Activated CD4-positive, alpha-beta T cell treated with anti-CD3 and anti-CD28 coated beads for 1 hour (primary cell): ENCODE results near the gene NHERF1.

Source experiments
- DNase-seq: peaks from one replicate; pipeline ENCODE4 v3.0.0-alpha.2; 2020

The NHERF1 gene

DNA sequence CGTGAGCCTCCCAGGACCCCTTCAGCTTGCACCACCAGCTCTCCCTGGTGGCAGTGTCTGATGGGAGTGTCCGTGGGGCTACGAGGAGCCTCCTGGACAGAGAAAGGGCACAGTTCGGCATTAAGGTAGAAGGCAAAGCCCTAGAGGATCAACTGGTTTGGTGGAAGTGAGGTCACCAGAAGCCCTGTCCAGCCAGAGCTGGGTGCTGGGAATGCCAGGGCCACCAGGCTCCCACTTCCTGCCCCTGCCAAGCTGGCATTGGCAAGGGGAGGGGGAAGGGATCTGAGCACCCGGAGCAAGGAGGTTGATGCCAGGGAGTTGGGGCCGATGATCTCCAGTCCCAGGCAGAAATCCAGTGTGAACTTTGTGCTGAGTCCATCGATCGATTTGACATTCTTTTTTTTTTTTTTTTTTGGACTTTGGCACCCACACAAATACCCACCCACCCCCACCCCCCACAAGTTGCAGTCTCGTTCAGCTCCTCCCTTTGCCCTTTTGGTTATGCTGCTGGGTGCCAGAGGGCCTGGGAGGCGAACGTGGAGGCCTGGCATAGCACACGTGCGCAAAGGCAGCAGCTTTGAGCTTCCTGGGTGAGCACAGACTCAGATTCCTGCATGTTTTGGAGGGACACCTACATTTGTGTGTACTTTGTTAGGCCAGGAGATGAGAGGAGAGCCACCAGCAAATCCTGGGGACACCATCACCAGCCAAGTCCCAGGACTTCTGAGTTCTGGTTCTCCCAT lies 2.1 kb downstream of the NHERF1 start:
- no peak for DNase-seq

DNA sequence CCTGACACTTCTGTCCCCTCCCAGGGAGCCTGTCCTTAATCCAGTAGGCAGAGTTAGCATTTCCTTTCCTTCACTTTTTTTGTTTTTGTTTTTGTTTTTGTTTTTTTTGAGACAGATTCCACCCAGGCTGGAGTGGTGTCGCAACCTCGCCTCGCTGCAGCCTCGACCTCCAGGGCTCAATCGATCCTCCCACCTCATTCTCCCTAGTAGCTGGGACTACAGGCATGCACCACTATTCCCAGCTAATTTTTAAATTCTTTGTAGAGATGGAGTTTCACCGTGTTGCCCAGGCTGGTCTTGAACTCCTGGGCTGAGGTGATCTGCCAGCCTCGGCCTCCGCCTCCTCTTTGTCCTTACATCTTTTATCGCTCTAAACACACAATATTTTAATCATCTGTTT lies 4.0 kb downstream of the NHERF1 start:
- DNase-seq: no peak

DNA sequence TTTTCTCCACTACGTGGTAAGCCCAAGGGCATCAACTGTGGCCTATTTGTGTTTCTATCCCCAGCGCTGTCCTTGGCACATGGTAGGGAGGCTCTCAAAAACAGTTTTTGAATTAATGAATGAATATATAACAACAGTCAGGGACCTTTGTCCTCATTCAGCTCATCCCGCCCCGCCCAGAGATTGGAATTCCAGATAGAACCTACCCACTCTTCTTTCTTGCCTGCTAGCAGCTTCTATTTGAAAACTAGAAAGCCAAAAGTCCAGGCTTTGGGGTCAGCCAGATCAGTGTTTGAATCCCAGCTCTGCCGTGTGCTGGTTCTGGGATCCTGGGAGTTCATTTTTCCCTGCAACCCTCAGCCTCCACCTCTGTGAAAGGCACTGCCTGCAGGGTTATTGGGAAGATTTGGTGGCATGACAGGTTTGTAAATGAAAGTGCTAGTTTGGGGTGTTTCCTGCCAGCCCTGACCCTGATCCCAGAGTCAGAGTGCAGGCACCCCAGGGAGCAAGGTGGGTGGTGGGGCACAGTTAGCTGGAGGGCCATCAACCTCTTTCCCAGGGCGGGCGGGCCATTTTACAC lies 4.5 kb downstream of the NHERF1 start:
- DNase-seq: no peak

DNA sequence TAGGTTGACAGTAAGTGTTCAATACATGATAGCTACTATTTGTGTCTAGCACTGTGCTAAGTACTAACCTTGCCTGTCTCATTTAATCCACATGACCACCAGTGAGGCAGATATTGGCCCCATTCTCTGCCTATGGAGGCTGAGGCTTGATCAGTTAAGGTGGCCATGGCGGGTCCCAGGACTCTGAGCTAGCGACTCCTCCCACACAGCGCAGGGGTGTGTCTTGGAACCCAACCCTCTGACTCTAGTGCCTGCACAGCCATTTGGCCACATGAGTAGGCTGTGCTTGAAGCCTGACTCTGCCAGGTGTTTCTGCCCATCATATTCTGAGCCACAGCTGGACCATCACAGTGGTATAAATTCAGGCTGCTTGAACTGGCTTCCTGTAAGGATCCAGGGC lies 6.4 kb downstream of the NHERF1 start:
- no peak for DNase-seq

DNA sequence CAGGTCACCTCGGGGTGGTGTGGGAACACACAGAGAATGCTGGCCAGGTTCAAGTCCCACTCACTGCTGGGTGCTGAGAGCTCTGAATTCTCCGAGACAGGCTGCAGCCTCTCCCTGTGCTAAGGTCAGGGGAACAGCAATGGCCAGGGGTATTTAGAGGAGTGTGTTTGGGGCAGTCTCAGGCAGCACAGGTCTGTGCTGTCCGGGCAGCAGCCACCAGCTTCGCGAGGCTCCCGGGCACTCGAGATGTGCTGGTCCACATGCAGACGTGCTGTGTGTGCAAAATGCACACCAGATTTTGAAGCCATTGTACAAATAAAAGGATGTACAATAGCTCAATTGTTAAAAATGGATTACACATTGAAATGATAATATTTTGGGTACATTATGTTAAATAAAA lies 7.1 kb downstream of the NHERF1 start:
- no peak for DNase-seq

DNA sequence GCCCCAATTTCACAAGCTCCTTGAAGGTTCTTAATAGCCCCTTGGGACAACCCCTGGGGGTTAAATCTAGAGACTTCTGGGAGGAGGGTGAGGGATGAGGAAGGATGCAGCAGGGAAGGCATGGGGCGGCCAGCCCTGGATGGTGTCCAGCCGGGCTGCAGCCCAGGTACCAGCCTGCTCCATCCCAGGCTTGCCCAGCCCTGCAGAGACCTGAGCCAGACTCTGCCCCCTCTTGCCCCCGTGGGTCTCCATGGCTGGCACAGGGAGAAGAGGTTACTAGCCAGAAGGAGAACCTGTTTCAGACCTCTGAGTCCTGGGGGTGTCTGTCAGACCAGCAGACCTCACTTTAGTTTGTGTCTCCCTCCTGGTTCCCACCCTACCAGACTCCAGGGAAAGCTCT lies 8.5 kb downstream of the NHERF1 start:
- no peak for DNase-seq

DNA sequence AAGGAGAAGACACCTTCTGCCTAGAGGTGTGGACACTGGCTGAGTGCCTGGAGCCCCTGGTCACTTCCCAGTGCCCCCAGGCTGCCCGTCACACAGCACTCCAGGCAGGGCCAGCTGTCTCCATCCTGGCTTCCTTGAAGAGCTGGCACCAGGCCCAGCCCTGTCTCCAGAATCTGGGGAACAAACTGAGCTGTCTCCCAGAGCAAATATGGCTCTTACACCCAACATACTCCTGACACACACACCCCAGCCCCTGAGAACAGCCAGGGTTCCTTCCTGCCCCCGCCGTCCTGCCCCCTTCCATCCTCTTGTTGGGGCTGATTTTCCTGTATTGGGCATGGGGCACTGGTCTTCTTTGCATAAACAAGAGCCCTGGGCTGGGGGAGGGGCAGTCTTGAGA lies 9.1 kb downstream of the NHERF1 start:
- no peak for DNase-seq

DNA sequence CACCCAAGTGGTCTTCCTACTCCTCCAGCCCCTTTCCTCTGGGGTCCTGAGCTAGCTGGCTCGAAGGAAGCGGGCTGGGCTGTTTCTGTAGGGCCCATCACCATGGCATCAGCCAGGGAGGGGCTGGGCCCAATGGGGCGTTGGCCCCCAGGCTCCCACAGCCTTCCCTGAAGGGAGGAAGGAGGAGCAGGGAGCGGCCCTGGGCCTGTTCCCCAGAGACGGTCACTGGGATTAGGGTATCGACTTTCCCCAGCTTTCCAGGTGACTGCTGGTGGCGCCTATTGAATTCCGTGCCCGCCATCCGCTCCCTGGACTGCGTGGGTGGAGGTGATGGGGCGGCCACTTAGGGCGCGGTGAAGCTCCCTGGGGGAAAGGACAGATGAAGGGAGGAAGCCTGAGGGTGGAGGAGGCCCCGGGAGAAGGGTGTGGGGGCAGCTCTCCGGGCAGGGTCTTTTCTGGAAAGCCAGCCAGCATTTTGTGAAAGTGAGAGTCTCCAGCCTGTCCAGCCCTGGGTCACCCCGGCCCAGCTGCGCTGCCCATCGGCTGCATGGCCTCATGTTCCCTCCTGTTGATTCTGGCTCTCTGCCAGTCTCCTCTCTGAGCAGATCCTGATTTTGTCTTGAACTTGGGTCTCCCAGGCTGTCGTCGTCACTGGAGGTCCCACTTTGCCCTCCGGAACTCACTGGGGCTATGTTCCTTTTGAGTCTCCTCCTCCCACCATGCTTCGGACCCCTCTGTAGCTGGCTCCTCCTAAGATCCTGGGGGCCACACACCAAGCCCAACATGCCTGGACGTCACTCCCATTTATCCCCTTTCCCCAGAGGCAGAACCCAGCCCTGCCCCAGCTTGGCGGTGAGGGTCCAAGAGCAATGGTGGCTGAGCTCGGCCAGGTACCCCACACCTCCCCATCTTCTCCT lies 9.8 kb downstream of the NHERF1 start:
- DNase-seq: no peak

DNA sequence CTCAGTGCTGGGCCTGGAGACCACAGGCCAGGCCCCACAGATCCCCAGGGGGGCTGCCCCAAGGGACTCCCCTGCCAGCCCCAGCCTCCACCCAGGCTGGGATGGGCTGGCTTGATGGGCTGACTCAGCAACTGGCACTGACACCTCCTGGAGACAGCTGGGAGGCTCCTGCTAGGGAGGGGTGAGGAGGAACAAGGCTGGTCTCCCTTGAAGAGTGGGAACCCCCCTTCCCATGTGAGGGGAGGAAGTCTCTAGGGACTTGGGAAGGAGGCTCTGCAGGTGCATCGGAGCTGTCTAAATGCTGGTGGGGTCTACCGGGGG lies 10.4 kb downstream of the NHERF1 start:
- no peak for DNase-seq

DNA sequence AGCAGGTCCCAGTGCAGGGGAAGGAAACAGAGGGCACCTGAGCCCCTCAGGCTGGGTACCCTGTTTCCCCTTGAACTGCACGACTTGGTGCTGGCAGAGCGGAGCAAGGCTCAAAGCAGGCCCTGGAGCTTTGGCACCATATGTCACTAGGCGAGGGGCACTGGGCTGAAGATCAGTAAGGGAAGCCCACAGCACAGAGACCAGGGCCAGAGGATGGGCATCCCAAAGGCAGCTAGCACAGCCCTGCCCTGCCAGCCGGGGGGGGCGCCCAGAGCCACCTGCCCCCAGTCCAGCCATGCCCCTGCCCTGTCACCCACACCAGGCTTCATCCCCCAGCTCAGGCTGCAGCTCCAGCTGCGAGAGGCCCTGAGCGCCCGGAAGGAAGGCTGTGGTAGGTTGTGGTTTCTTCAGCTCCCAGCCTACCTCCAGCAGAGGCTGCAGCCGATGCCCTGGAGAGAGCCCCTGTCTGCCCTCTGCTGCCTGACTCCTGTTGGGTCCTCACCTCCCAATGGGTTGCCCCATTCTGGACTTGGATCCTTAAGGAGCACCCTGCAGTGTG lies 10.9 kb downstream of the NHERF1 start:
- no peak for DNase-seq

DNA sequence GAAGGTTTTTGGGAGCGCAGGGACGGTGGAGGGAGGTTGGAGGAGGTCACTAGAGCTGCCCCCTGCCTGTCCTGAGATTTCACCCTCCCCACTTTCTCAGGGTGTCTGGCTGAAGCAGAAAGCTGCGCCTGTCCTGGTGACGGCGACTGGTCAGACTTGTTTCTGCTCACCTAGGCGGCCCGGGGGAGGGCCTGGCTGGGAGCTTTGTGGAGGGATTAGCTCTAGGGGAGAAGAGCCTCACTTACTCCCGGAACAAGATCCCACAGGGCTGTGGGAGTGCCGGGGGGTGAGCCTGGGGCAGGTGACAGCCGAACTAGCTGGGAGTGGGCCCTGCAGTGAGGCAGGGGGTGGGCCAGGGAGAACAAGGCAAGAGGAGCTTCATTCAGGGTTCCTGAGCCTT lies 11.5 kb downstream of the NHERF1 start:
- no peak for DNase-seq

DNA sequence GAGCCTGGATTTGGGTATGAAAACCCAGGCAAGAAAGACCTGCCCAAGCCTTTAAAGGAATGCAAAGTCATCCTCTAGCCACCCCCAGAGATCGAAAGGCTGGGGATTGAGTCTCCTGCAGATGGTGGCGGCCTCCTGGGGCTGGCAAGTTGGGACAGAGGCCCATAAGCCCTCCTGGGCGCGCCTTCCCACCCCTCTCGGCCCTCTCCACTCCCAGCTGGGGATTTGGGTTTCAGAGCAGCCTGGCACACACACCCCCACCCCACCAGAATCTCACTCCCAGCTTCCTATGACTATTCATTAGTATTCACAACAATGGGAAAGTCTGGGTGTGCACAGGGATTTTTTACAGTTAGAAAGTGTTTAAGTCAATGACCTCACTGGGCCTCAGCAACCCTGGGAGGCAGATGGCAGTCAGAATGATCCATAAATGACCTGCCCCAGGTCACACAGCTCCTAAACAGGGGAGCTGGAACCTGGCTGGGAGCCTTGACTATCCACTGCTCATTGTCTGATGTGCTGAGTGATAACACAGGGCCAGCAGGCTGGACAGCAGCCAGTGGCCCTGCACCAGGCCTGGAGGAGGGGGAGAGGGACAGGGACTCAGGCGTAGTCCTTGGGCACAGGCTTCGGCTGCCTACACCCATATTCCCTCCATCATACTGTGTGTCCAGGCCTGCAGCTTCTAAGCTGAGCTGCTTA lies 12.1 kb downstream of the NHERF1 start:
- no peak for DNase-seq

DNA sequence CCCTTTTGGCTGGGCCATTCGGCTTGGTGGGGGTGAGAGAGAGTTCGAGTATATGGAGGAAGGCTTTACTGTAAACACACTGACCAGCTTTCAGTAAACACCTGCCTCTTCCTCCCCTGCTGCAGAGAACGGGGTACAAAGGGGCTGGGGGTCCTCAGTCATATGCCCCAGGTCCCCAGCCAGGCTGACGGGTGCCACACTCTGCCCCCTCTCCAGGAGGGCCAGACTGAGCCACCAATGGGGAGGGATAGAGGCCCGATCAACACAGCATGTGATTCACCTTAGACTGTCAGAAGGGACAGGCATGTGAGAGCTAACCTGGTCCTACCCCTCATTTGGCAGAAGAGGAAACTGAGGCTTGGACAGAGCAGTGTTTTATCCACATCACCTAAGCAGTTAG lies 13.0 kb downstream of the NHERF1 start:
- DNase-seq: no peak

DNA sequence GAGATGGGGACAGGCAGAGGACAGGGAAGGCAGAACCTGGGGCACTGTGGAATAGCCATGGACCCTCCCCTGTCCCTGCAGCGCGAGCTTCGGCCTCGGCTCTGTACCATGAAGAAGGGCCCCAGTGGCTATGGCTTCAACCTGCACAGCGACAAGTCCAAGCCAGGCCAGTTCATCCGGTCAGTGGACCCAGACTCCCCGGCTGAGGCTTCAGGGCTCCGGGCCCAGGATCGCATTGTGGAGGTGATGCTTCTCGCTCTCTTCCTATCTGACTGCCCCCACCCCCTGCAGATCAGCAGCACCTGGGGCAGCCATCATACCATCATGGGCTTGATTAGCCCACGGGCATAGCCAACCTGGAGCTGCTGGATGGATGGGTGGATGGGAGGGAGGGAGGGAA lies 13.5 kb downstream of the NHERF1 start:
- DNase-seq: no peak

DNA sequence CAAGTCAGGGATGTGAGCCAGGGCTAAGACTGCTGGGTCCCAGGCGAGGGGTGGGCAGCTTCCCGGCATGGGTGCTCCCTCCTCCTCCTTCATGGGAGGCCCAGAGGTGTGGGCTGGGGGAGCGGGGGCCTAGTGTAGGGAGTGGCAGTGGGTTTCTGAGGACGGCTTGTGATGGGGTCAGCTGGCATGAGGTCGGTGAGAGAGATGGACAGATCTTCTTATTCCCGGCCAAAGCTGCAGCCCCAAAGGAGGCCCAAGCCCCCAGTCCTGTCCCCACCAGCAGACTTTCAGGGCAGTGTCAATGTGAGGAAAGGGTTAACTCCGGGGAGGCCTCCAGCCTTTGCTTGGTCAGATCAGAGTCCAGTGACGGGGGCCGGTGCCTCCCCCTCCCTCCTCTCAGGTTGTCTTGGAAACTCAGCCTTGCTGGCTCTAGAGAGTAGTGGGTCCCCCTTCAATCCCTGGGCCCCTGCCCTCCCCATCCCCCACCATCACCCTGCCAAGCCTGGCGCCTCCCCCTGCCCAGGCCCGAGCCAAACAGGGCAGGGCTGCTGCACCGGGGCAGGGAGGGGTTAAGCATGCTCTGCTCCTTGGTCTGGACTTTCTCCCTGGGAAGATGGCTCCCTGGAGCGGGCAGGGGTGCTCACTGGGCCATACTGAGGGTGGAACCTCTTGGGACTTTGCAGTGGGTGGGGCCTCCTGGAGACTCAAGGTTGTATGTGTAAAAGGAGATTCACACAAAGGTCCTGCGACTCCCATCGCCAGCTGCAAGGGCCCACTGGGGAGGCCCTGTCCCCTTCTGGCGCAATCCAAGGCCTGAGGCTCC lies 15.3 kb downstream of the NHERF1 start:
- no peak for DNase-seq

DNA sequence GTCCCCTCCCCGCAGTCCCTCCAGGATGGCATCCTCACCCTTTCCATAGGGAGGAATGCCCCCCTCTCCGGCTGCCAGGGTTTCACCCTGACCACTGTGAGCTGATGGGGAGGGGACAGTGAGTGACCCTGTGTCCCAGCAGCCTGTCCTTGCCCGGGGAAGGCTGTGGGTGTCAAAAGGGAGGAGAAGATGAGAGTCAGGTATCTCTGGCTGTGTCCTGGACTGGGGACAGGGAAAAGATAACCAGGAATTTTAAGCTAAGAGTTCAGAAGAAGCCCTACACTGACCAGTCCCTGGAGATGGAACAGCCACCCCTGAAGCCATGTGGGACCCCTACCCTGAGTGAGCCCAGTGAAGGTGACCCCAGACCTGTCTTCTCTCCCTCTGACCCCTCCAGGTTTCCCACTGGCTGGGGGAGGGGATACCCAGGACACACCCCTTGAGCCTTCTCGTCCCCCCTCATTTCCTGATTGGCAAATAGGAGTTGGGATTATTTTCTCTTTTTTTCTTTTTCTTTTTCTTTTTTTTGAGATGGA lies 16.4 kb downstream of the NHERF1 start:
- DNase-seq: no peak

DNA sequence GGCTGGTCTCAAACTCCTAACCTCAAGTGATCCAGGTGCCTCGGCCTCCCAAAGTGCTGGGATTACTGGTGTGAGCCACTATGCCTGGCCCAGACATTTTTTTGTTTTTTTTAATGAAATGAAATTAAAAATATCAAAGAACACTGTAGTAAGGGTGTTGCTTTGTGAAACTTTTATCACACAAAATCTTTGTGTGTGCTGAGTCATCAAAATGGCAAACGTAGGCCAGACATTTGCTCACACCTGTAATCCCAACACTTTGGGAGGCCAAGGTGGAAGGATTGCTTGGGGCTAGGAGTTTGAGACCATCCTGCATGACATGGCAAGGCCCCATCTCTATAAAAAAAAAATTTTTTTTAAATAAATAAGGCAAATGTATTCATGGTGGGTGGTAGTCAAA lies 18.0 kb downstream of the NHERF1 start:
- DNase-seq: no peak

DNA sequence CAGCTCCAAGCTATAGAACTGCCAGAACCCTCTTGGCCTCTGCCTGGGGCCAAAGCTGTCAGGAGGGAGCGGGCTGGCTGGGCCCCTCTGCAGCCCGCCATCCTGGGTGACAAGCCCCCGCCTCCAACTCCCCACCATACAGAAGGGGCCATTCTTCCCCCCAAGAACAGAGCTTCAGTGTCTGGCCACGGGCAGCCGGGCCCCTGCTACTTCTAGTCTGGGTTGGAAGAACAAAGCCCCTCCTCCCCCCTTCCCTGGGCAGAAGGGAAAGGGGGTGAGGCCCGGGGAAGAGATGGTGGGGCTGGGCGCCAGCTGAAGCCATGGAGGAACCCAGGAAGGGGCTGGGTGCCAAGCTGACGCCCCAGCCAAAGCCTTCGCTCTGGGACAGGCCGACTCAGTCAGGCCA lies 18.7 kb downstream of the NHERF1 start:
- no peak for DNase-seq

DNA sequence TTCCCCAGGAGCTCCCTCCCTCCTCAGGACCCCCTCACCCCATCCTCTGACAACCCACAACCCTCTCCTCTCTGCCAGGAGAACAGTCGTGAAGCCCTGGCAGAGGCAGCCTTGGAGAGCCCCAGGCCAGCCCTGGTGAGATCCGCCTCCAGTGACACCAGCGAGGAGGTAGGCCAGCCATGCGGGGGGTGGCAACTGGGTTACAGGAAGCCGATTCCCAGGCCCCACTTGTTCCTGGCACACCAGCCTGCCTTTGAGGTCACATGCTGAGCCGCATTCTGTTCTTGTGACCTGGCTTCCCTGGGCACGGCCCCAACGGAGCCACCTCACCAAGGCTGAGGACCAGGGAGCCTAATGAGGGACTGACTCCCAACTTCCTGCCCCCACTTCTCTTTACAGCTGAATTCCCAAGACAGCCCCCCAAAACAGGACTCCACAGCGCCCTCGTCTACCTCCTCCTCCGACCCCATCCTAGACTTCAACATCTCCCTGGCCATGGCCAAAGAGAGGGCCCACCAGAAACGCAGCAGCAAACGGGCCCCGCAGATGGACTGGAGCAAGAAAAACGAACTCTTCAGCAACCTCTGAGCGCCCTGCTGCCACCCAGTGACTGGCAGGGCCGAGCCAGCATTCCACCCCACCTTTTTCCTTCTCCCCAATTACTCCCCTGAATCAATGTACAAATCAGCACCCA lies 19.8 kb downstream of the NHERF1 start:
- DNase-seq: no peak

DNA sequence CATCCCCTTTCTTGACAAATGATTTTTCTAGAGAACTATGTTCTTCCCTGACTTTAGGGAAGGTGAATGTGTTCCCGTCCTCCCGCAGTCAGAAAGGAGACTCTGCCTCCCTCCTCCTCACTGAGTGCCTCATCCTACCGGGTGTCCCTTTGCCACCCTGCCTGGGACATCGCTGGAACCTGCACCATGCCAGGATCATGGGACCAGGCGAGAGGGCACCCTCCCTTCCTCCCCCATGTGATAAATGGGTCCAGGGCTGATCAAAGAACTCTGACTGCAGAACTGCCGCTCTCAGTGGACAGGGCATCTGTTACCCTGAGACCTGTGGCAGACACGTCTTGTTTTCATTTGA lies 20.3 kb downstream of the NHERF1 start:
- DNase-seq: no peak

DNA sequence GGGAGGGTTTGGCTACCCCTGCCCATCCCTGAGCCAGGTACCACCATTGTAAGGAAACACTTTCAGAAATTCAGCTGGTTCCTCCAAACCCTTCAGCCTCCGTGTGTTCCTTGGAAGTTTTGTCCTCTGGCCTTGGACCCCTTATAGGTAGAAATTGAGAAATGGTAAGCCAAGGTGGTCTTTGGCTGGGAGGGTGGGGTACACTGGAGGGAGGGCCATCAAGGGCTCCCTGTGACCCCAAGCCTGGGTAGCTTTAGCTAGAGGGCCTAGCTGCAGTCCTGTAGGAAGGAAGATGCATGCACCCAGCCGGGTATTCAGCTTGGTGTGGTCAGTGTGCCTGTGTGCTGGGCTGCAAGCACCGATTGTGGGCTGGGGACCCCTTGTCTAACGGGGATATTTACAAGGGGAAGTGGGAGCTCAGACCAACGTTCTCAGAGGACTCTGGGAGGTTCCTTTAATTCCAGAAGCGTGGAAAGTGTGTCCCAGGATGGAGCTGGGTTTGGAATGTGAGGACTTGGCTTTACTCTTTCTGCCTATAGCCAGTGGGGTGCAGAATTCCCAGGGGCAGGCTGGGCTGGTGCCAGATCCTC lies 20.9 kb downstream of the NHERF1 start:
- DNase-seq: no peak
